SU-DHL-6 (cell line): Measurements from ENCODE around the gene EPHB2.

Experiments
- H2AFZ ChIP-seq: fragments of 200-600 bp; sonication (generic); 2 replicates; pipeline ENCODE4 v1.6.1; 2014; ENCODE audit warnings: low read depth, mild to moderate bottlenecking, moderate library complexity, mixed read lengths, antibody characterized with exemption, low read length; ENCODE audit not compliant: severe bottlenecking
- H3F3A ChIP-seq: fragments of 200-600 bp; shearing (Covaris generic); 2 replicates; pipeline ENCODE4 v1.6.0; 2016; ENCODE audit warnings: antibody characterized with exemption, mild to moderate bottlenecking; ENCODE audit not compliant: insufficient read depth
- H3K27ac ChIP-seq: fragments of 200-600 bp; sonication (generic); 2 replicates; pipeline ENCODE4 v1.5.1; 2016; ENCODE audit warnings: low read depth, mild to moderate bottlenecking, low read length, moderate library complexity, mixed read lengths
- H3K27me3 ChIP-seq: fragments of 200-600 bp; sonication (generic), shearing (Covaris generic); 2 replicates; pipeline ENCODE4 v1.6.0; 2014; ENCODE audit warnings: mild to moderate bottlenecking, low read length
- H3K36me3 ChIP-seq: fragments of 200-600 bp; sonication (generic); 2 replicates; pipeline ENCODE4 v1.6.1; 2014; ENCODE audit warnings: mild to moderate bottlenecking, low read length, mixed read lengths
- H3K4me2 ChIP-seq: fragments of 300-600, 200-600 bp; shearing (Covaris generic), sonication (generic); 2 replicates; pipeline ENCODE4 v1.6.0; 2014; ENCODE audit warnings: low read length, low read depth, mild to moderate bottlenecking; ENCODE audit not compliant: poor library complexity, severe bottlenecking
- H3K4me3 ChIP-seq: fragments of 200-600 bp; sonication (generic); 2 replicates; pipeline ENCODE4 v1.5.1; 2014; ENCODE audit warnings: antibody characterized with exemption, low read length, mild to moderate bottlenecking, mixed read lengths; ENCODE audit not compliant: insufficient read depth, poor library complexity, severe bottlenecking
- H3K79me2 ChIP-seq: fragments of 200-600 bp; sonication (generic); 2 replicates; pipeline ENCODE4 v1.6.1; 2014; ENCODE audit warnings: mild to moderate bottlenecking, low read length, moderate library complexity; ENCODE audit not compliant: insufficient read depth
- H3K9ac ChIP-seq: fragments of 200-600 bp; sonication (generic); 2 replicates; pipeline ENCODE4 v1.7.0; 2014; ENCODE audit warnings: mild to moderate bottlenecking, low read length
- H3K9me2 ChIP-seq: fragments of 200-600 bp; sonication (generic); replicated peaks from 2 replicates; pipeline ENCODE4 v1.6.1; 2014; ENCODE audit warnings: low read length; ENCODE audit not compliant: insufficient read depth
- H3K9me3 ChIP-seq: fragments of 200-600 bp; sonication (generic); 2 replicates; pipeline ENCODE4 v1.6.1; 2014; ENCODE audit warnings: low read length, mixed read lengths; ENCODE audit not compliant: insufficient read depth
- H4K20me1 ChIP-seq: fragments of 200-600 bp; sonication (generic); 2 replicates; pipeline ENCODE4 v1.6.1; 2014; ENCODE audit warnings: low read depth, mild to moderate bottlenecking, antibody characterized with exemption, low read length, moderate library complexity, mixed read lengths
- EZH2phosphoT487 ChIP-seq: fragments of 200-600 bp; sonication (generic), shearing (Covaris generic); conservative IDR thresholded peaks from 2 replicates; pipeline ENCODE4 v1.6.1; 2018; ENCODE audit warnings: mild to moderate bottlenecking, antibody characterized with exemption, low read length, moderate library complexity, mixed read lengths
- TF ChIP-seq, protein P1 (sequence below): fragments of 200-600 bp; sonication (generic); IDR thresholded peaks from one replicate; pipeline ENCODE4 v1.5.1; 2017; ENCODE audit warnings: antibody characterized with exemption, mild to moderate bottlenecking, low read length, moderate library complexity; ENCODE audit not compliant: insufficient read depth, poor library complexity, severe bottlenecking

Gene EPHB2

GRCh38 chr1:22863766-22864165 lies 153.1 kb downstream of the EPHB2 start:
- Histone ChIP-seq H3K36me3 (no peaks in the 10 kb centered on the region), H4K20me1 (no peaks in the 10 kb centered on the region), H3K9ac (no peak overlapping the region), H3K4me3 (no peak overlapping the region), H3K9me2 (no peaks in the 10 kb centered on the region), H3K4me2 (no peak overlapping the region), H2AFZ (no peak overlapping the region), H3K27ac (no peak overlapping the region), H3K79me2 (no peaks in the 10 kb centered on the region), H3K9me3 (no peaks in the 10 kb centered on the region), H3F3A (no peaks in the 10 kb centered on the region), H3K27me3 (no peaks in the 10 kb centered on the region)
- TF ChIP-seq, protein P1, sequence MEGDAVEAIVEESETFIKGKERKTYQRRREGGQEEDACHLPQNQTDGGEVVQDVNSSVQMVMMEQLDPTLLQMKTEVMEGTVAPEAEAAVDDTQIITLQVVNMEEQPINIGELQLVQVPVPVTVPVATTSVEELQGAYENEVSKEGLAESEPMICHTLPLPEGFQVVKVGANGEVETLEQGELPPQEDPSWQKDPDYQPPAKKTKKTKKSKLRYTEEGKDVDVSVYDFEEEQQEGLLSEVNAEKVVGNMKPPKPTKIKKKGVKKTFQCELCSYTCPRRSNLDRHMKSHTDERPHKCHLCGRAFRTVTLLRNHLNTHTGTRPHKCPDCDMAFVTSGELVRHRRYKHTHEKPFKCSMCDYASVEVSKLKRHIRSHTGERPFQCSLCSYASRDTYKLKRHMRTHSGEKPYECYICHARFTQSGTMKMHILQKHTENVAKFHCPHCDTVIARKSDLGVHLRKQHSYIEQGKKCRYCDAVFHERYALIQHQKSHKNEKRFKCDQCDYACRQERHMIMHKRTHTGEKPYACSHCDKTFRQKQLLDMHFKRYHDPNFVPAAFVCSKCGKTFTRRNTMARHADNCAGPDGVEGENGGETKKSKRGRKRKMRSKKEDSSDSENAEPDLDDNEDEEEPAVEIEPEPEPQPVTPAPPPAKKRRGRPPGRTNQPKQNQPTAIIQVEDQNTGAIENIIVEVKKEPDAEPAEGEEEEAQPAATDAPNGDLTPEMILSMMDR = no peak
- TF ChIP-seq EZH2phosphoT487 = no peak

DNA sequence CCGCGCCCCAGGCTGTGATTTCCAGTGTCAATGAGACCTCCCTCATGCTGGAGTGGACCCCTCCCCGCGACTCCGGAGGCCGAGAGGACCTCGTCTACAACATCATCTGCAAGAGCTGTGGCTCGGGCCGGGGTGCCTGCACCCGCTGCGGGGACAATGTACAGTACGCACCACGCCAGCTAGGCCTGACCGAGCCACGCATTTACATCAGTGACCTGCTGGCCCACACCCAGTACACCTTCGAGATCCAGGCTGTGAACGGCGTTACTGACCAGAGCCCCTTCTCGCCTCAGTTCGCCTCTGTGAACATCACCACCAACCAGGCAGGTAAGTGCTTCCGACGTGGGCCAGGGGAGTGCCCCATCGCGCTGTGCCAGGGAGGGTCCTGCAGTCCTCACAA lies 154.2 kb downstream of the EPHB2 start:
- H3F3A ChIP-seq = no peaks in the 10 kb centered on the region
- H3K9me3 ChIP-seq = no peaks in the 10 kb centered on the region
- H2AFZ ChIP-seq = no peak overlapping the region
- no peak overlapping the region for H3K4me3 ChIP-seq
- no peaks in the 10 kb centered on the region for H4K20me1 ChIP-seq
- H3K4me2 ChIP-seq = no peak overlapping the region
- no peaks in the 10 kb centered on the region for H3K27me3 ChIP-seq
- H3K27ac ChIP-seq = no peak overlapping the region
- no peaks in the 10 kb centered on the region for H3K9me2 ChIP-seq
- no peak overlapping the region for H3K9ac ChIP-seq
- no peaks in the 10 kb centered on the region for H3K36me3 ChIP-seq
- TF ChIP-seq, protein P1 = no peak
- TF ChIP-seq EZH2phosphoT487 = no peak
- no peaks in the 10 kb centered on the region for H3K79me2 ChIP-seq

- H3K9ac ChIP-seq = no peak overlapping the region
- no peaks in the 10 kb centered on the region for H3F3A ChIP-seq
- no peaks in the 10 kb centered on the region for H3K27me3 ChIP-seq
- no peaks in the 10 kb centered on the region for H3K79me2 ChIP-seq
- TF ChIP-seq, protein P1 = no peak
- TF ChIP-seq EZH2phosphoT487 = no peak
- H3K36me3 ChIP-seq = no peaks in the 10 kb centered on the region
- H3K27ac ChIP-seq = no peak overlapping the region
- no peaks in the 10 kb centered on the region for H4K20me1 ChIP-seq
- no peaks in the 10 kb centered on the region for H3K9me2 ChIP-seq
- no peaks in the 10 kb centered on the region for H3K9me3 ChIP-seq
- no peak overlapping the region for H3K4me2 ChIP-seq
- H2AFZ ChIP-seq = no peak overlapping the region
- no peak overlapping the region for H3K4me3 ChIP-seq
Observed at GRCh38 chr1:22865736-22866135, 155.1 kb downstream of the EPHB2 start.

GRCh38 chr1:22866868-22867267 lies 156.2 kb downstream of the EPHB2 start:
- H4K20me1 ChIP-seq = no peaks in the 10 kb centered on the region
- H3K9me2 ChIP-seq = no peaks in the 10 kb centered on the region
- TF ChIP-seq EZH2phosphoT487 = no peak
- TF ChIP-seq, protein P1 = no peak
- no peak overlapping the region for H3K9ac ChIP-seq
- H3K4me3 ChIP-seq = no peak overlapping the region
- no peak overlapping the region for H3K27ac ChIP-seq
- no peaks in the 10 kb centered on the region for H3K27me3 ChIP-seq
- no peaks in the 10 kb centered on the region for H3F3A ChIP-seq
- H3K4me2 ChIP-seq = no peak overlapping the region
- H3K36me3 ChIP-seq = no peaks in the 10 kb centered on the region
- H3K9me3 ChIP-seq = no peaks in the 10 kb centered on the region
- H3K79me2 ChIP-seq = no peaks in the 10 kb centered on the region
- H2AFZ ChIP-seq = no peak overlapping the region
